H1 (cell line): ENCODE data around the gene CASTOR1. TPM values are rescaled to one million over a fixed set of nuclear protein-coding genes. Genes with fewer than 3 reads are reported as not detected.

Source experiments
- CHD1 ChIP-seq: IDR thresholded peaks from 2 replicates; pipeline ENCODE4 v1.6.1; 2012; ENCODE audit warnings: low read depth, low read length, improper control_type of control experiment
- EGR1 ChIP-seq: IDR thresholded peaks from 2 replicates; pipeline ENCODE4 v1.6.1; 2011; ENCODE audit warnings: low read depth, low read length, borderline replicate concordance
- HDAC6 ChIP-seq: IDR thresholded peaks from one replicate; pipeline ENCODE4 v1.7.1; 2012; ENCODE audit warnings: low read depth, mild to moderate bottlenecking, inconsistent platforms, low read length, moderate library complexity
- TAF7 ChIP-seq: optimal IDR thresholded peaks from 2 replicates; pipeline ENCODE3; 2011; ENCODE audit warnings: low read depth, mild to moderate bottlenecking, inconsistent platforms, low read length, moderate library complexity, borderline replicate concordance
- polyA plus RNA-seq, 7 experiments: library from polyadenylated mRNA; depleted of rRNA in 3 of 7; stranded (reverse) in 5 of 7; unstranded in 2 of 7; fragments of >200 nt in 5 of 7; fragments of 200-250 nt in 2 of 7; gene quantifications; 1 replicate in 5 of 7; 2 replicates in 1 of 7; 4 replicates in 1 of 7; pipeline versions ENCODE4 v1.2.1 to v1.2.3, GENCODE V29; 2011 to 2013; ENCODE audit warnings: missing spikeins in 2 of 7, mixed read lengths in 2 of 7
- total RNA-seq: library from RNA; stranded (reverse); fragmentation: NEBNext Ultra II Directional; extraction: Animal tissue kit (Norgen Biotek cat#: 25700); gene quantifications from 2 replicates; pipeline ENCODE4 v1.2.1, GENCODE V29; 2021
- TF ChIP-seq, protein P1 (sequence below): IDR thresholded peaks from 2 replicates; pipeline ENCODE4 v1.6.1; 2012; ENCODE audit warnings: low read length, inconsistent platforms
- TF ChIP-seq, protein P2 (sequence below): IDR thresholded peaks from 2 replicates; pipeline ENCODE4 v1.6.1; 2011; ENCODE audit warnings: low read depth, mild to moderate bottlenecking, low read length; ENCODE audit not compliant: insufficient read depth

The CASTOR1 gene
- total and polyA plus RNA-seq, 2 of the 8 experiments (the other 6 are each of a cell fraction or from before 2014, with no cell fraction given), result 10.3 to 36.0 TPM

DNA sequence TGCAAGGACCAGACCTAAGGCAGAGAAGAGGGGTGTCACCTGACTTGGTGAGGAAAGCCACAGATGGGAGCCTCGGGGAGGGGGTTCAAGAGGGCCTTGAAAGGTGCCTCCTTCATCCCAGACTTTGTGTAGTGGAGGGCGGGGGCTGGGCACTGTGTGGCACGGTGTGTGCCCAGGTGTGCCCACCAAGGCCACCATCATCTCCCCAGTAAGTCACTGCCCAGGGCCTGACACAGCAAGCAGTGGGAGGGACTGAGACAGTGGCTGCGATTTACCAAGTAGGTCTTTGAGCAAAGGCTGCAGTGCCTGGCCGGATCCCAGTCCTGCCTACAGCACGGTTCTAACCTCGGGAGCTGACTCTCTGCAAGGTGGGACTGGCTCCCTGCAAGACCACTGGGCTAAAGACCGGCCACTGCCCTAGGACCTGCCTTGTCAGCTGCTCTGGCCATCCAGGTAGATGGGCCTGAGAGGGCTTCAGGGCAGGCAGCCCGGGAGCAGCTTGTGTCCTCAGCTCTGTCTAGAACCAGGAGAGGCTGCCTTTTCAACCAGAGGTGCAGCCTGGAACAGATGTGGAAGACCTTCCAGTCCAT, 24.1 kb downstream of the CASTOR1 start (continued):
- TF ChIP-seq, protein P1, sequence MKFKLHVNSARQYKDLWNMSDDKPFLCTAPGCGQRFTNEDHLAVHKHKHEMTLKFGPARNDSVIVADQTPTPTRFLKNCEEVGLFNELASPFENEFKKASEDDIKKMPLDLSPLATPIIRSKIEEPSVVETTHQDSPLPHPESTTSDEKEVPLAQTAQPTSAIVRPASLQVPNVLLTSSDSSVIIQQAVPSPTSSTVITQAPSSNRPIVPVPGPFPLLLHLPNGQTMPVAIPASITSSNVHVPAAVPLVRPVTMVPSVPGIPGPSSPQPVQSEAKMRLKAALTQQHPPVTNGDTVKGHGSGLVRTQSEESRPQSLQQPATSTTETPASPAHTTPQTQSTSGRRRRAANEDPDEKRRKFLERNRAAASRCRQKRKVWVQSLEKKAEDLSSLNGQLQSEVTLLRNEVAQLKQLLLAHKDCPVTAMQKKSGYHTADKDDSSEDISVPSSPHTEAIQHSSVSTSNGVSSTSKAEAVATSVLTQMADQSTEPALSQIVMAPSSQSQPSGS, result no peak
- TF ChIP-seq TAF7 (no peak), EGR1 (no peak), CHD1 (no peak), HDAC6 (no peak)
- TF ChIP-seq, protein P2, sequence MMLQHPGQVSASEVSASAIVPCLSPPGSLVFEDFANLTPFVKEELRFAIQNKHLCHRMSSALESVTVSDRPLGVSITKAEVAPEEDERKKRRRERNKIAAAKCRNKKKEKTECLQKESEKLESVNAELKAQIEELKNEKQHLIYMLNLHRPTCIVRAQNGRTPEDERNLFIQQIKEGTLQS, result no peak
